H7 (cell line): ENCODE results near the gene OOSP4A. TPM values are rescaled to one million over a fixed set of nuclear protein-coding genes. Genes with fewer than 3 reads are reported as not detected.

Experiments
- DNase-seq: peaks from one replicate; pipeline ENCODE4 v3.0.0; 2012
- H3K27me3 ChIP-seq: 2 replicates; pipeline ENCODE4 v1.6.0; 2011; ENCODE audit warnings: mild to moderate bottlenecking, low read length; ENCODE audit not compliant: control insufficient read depth, insufficient read depth
- H3K36me3 ChIP-seq: replicated peaks from 2 replicates; pipeline ENCODE4 v1.5.1; 2011; ENCODE audit warnings: low read length; ENCODE audit not compliant: control insufficient read depth, insufficient read depth
- H3K4me3 ChIP-seq: 2 replicates; pipeline ENCODE4 v1.5.1; 2011; ENCODE audit warnings: low read depth, mild to moderate bottlenecking, control low read depth, low read length, moderate library complexity; ENCODE audit not compliant: insufficient read depth
- total RNA-seq: library from RNA; depleted of rRNA; stranded (reverse); fragments of >200 nt; shearing (Covaris generic); gene quantifications from 2 replicates; pipeline ENCODE4 v1.2.3, GENCODE V29; 2014; rRNA removed

Gene OOSP4A
- total RNA-seq, 1 experiment from 2014 or later = not detected

- no peak for DNase-seq
- Histone ChIP-seq H3K36me3 (no peaks in the 10 kb centered on the region), H3K4me3 (no peak overlapping the region), H3K27me3 (no peaks in the 10 kb centered on the region)
Measured at GRCh38 chr11:60003729-60004128, 39.9 kb downstream of the OOSP4A start.

GRCh38 chr11:60005360-60005759 is 41.5 kb downstream of the OOSP4A start:
- Histone ChIP-seq H3K36me3 (no peaks in the 10 kb centered on the region), H3K4me3 (no peak overlapping the region), H3K27me3 (no peaks in the 10 kb centered on the region)
- DNase-seq = no peak

GRCh38 chr11:60016881-60017280 is 53.0 kb downstream of the OOSP4A start, which contains the start of gene OOSP4B:
TSS of gene OOSP4B (plus strand) at chr11:60017181.
- no peak within 1 kb of the TSS for H3K4me3 ChIP-seq
- no peaks in the 10 kb centered on the region for H3K27me3 ChIP-seq
- no peaks in the 10 kb centered on the region for H3K36me3 ChIP-seq
- DNase-seq = no peak

- DNase-seq = peak; percentile 9
- Histone ChIP-seq H3K4me3 (no peak overlapping the region), H3K27me3 (no peaks in the 10 kb centered on the region), H3K36me3 (no peaks in the 10 kb centered on the region)
Measured at GRCh38 chr11:60018058-60018457, 54.2 kb downstream of the OOSP4A start.

Other genes with a start within 250 kb of the OOSP4A start
- 43.2 and 60.8 TPM in 2 replicates for gene STX3, start 208.7 kb upstream of the OOSP4A start, total RNA-seq
- gene MRPL16, start 153.3 kb upstream of the OOSP4A start, total RNA-seq = 90.7 and 113 TPM in 2 replicates
- not detected in 2 replicates for gene CBLIF, start 118.5 kb upstream of the OOSP4A start, total RNA-seq
- not detected in 2 replicates for gene TCN1, start 97.5 kb upstream of the OOSP4A start, total RNA-seq
- gene OOSP3, start 85.3 kb upstream of the OOSP4A start, total RNA-seq = not detected in 2 replicates
- 0.22 TPM in 1 of 2 replicates, not detected in the other for gene OOSP1, start 25.6 kb upstream of the OOSP4A start, total RNA-seq
- not detected in 2 replicates for gene OOSP4B, start 53.1 kb downstream of the OOSP4A start, total RNA-seq
- gene OOSP2, start 76.4 kb downstream of the OOSP4A start, total RNA-seq = not detected in 2 replicates
- gene MS4A3, start 92.6 kb downstream of the OOSP4A start, total RNA-seq = not detected in 2 replicates
- not detected in 2 replicates for gene MS4A2, start 124.6 kb downstream of the OOSP4A start, total RNA-seq
- not detected in 2 replicates for gene MS4A6A, start 219.1 kb downstream of the OOSP4A start, total RNA-seq